Stimulated activated memory B cell treated with anti-CD40 and anti-IgM and Interleukin-4, amounts not matched to agents 10 μg/mL and 1 μg/mL and 100 μg/mL, for 72 hours (primary cell): ENCODE measurements around the gene SPDL1.

Experiments
- ATAC-seq: fragments of 150-1000 bp; cut with Tn5 transposase; 2 replicates; pipeline ENCODE4 v1.10.0; 2021
- H3K27ac Mint-ChIP-seq: one replicate; pipeline ENCODE4 v1.8.0; 2022; ENCODE audit warnings: mild to moderate bottlenecking, mixed read lengths
- H3K27me3 Mint-ChIP-seq: one replicate; pipeline ENCODE4 v1.8.0; 2022; ENCODE audit warnings: mixed read lengths
- H3K36me3 Mint-ChIP-seq: one replicate; pipeline ENCODE4 v1.8.0; 2022; ENCODE audit warnings: mixed read lengths
- H3K4me1 Mint-ChIP-seq: one replicate; pipeline ENCODE4 v1.8.0; 2022; ENCODE audit warnings: mixed read lengths
- H3K4me3 Mint-ChIP-seq: one replicate; pipeline ENCODE4 v1.8.0; 2022; ENCODE audit warnings: mild to moderate bottlenecking, moderate library complexity, mixed read lengths
- H3K9me3 Mint-ChIP-seq: one replicate; pipeline ENCODE4 v1.8.0; 2022; ENCODE audit warnings: mixed read lengths

SPDL1 gene

DNA sequence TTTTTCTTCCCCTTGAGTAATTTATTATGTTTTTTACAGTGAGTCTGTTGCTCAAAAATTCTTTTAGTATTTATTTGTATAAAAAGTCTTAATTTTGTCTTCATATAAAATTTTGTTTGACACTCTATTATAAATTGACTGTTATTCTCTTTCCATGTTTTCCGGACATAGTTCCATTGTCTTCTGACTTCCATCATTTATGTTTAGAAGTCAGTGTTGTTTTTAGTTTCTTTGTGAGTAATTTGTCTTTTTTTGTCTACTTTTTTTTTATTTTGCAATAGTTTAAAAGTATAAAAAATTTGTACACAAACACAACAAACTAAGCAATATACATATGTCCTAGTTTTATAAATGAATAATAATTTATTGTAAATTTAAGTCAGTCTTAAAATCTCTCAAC, 25.7 kb upstream of the SPDL1 start:
- Mint-ChIP-seq H3K9me3 (peaks cover 16% of the 10 kb centered on the region), H3K4me1 (no peaks in the 10 kb centered on the region), H3K36me3 (peaks cover 4% of the 10 kb centered on the region), H3K4me3 (no peak overlapping the region), H3K27ac (no peak overlapping the region), H3K27me3 (peaks cover 43% of the 10 kb centered on the region)
- ATAC-seq, result no peak

- Mint-ChIP-seq H3K4me1 (no peaks in the 10 kb centered on the region), H3K36me3 (peaks cover 4% of the 10 kb centered on the region), H3K4me3 (no peak overlapping the region), H3K27me3 (peaks cover 47% of the 10 kb centered on the region), H3K9me3 (peaks cover 12% of the 10 kb centered on the region), H3K27ac (no peak overlapping the region)
- ATAC-seq, result no peak
Measured at GRCh38 chr5:169561893-169562292, 21.7 kb upstream of the SPDL1 start.

GRCh38 chr5:169563369-169563768, 20.2 kb upstream of the SPDL1 start:
- Mint-ChIP-seq H3K27ac (no peak overlapping the region), H3K4me1 (no peaks in the 10 kb centered on the region), H3K27me3 (peaks cover 54% of the 10 kb centered on the region), H3K4me3 (no peak overlapping the region), H3K9me3 (peaks cover 8% of the 10 kb centered on the region), H3K36me3 (peaks cover under 1% of the 10 kb centered on the region)
- no peak for ATAC-seq

GRCh38 chr5:169566202-169566601, 17.4 kb upstream of the SPDL1 start:
- no peak overlapping the region for H3K4me3 Mint-ChIP-seq
- peaks cover 3% of the 10 kb centered on the region for H3K9me3 Mint-ChIP-seq
- no peak overlapping the region for H3K27ac Mint-ChIP-seq
- no peaks in the 10 kb centered on the region for H3K4me1 Mint-ChIP-seq
- H3K36me3 Mint-ChIP-seq, result no peaks in the 10 kb centered on the region
- H3K27me3 Mint-ChIP-seq, result peaks cover 26% of the 10 kb centered on the region
- no peak for ATAC-seq

GRCh38 chr5:169567079-169567478, 16.5 kb upstream of the SPDL1 start:
- peaks cover 3% of the 10 kb centered on the region for H3K9me3 Mint-ChIP-seq
- no peak overlapping the region for H3K27ac Mint-ChIP-seq
- no peak for ATAC-seq
- no peaks in the 10 kb centered on the region for H3K36me3 Mint-ChIP-seq
- H3K4me3 Mint-ChIP-seq, result no peak overlapping the region
- peaks cover 26% of the 10 kb centered on the region for H3K27me3 Mint-ChIP-seq
- no peaks in the 10 kb centered on the region for H3K4me1 Mint-ChIP-seq

DNA sequence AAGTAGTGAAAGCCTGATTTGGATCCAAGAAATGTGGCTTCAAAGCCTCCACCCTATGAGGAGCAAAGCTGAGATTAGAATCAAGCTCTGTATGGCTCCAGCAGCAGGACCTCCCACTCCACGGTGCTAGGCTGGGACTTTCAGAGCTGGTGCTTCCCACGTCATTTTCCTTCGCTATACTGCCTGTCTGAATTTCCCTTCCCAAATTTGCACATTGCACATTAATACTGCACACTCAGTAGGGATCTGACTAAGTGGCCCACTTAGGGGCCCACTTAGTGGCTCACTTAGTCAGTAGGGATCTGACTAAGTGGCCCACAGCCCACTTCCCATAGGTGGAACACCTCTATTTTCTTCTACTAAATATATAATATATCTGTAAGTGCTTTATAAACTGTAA, 14.1 kb upstream of the SPDL1 start:
- Mint-ChIP-seq H3K4me3 (no peak overlapping the region), H3K27me3 (peaks cover 27% of the 10 kb centered on the region), H3K27ac (no peak overlapping the region), H3K36me3 (no peaks in the 10 kb centered on the region), H3K4me1 (no peaks in the 10 kb centered on the region), H3K9me3 (peaks cover 3% of the 10 kb centered on the region)
- peak; percentile 16 for ATAC-seq

- Mint-ChIP-seq H3K27ac (no peak overlapping the region), H3K4me1 (no peaks in the 10 kb centered on the region), H3K9me3 (peaks cover 3% of the 10 kb centered on the region), H3K27me3 (peaks cover 21% of the 10 kb centered on the region), H3K36me3 (no peaks in the 10 kb centered on the region), H3K4me3 (no peak overlapping the region)
- no peak for ATAC-seq
Measured at GRCh38 chr5:169571355-169571754, 12.2 kb upstream of the SPDL1 start.

DNA sequence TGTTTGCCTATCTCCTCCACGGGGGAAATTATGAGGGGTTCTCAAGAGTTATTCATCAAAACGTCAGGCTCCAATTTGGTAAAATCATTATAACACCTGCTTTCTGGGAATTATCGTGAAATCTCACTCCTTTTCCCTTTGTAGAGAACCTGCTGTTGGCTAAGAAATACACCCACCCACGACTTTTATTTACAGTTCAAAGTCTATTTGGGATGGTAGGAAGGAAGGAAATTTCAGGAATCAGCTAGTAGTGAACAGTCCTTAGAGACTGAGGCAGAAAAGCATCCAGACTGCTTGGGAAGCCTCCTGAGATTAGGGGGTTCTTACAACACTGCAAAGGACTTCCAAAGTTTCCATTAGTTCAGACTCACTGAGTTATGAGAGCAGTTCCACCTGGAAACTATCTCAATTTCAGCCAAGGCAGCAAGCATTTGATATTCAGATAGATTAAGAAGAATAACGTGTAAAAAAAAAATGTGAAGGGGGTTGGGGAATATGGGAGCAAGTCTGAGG, 9.4 kb upstream of the SPDL1 start:
- Mint-ChIP-seq H3K36me3 (no peaks in the 10 kb centered on the region), H3K9me3 (no peaks in the 10 kb centered on the region), H3K4me3 (no peak overlapping the region), H3K27me3 (peaks cover 10% of the 10 kb centered on the region), H3K27ac (no peak overlapping the region), H3K4me1 (no peaks in the 10 kb centered on the region)
- ATAC-seq, result no peak

- H3K27ac Mint-ChIP-seq, result no peak overlapping the region
- H3K4me1 Mint-ChIP-seq, result peaks cover 5% of the 10 kb centered on the region
Measured at GRCh38 chr5:169576181-169576598, 7.4 kb upstream of the SPDL1 start.

DNA sequence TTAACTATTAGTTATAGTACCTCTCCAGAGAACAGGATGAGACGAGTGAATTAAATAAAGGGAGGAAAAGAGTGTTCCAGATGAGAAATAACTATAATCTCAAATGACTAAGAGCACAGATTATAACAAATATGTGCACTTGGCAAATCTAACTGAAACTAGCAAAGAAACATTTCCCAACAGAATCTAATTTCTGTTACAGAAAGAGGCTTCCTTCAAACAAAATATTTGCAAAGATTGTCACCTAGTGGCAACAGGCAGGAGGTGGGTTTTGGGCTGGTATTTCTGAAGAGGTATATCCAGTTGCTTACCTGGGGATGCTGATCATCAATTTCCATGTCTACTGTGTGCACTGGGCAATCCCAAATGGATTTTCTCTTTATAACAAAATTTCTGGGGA, 5.6 kb upstream of the SPDL1 start:
- no peak for ATAC-seq
- Mint-ChIP-seq H3K36me3 (no peaks in the 10 kb centered on the region), H3K4me3 (no peak overlapping the region), H3K9me3 (no peaks in the 10 kb centered on the region), H3K27ac (no peak overlapping the region), H3K4me1 (peaks cover 5% of the 10 kb centered on the region), H3K27me3 (peaks cover 10% of the 10 kb centered on the region)

More at GRCh38 chr5:169576181-169576598, 7.4 kb upstream of the SPDL1 start:
- H3K36me3 Mint-ChIP-seq, result no peaks in the 10 kb centered on the region
- H3K27me3 Mint-ChIP-seq, result peaks cover 10% of the 10 kb centered on the region
- ATAC-seq, result no peak
- H3K9me3 Mint-ChIP-seq, result no peaks in the 10 kb centered on the region
- H3K4me3 Mint-ChIP-seq, result no peak overlapping the region

GRCh38 chr5:169580964-169581363, 2.6 kb upstream of the SPDL1 start:
- no peak for ATAC-seq
- peaks cover 1% of the 10 kb centered on the region for H3K36me3 Mint-ChIP-seq
- H3K27me3 Mint-ChIP-seq, result no peaks in the 10 kb centered on the region
- H3K4me3 Mint-ChIP-seq, result no peak overlapping the region
- no peaks in the 10 kb centered on the region for H3K9me3 Mint-ChIP-seq
- H3K27ac Mint-ChIP-seq, result no peak overlapping the region
- peaks cover 17% of the 10 kb centered on the region for H3K4me1 Mint-ChIP-seq

- H3K27ac Mint-ChIP-seq, result no peak overlapping the region
- peaks cover 9% of the 10 kb centered on the region for H3K36me3 Mint-ChIP-seq
- H3K27me3 Mint-ChIP-seq, result no peaks in the 10 kb centered on the region
- H3K4me3 Mint-ChIP-seq, result no peak overlapping the region
- H3K4me1 Mint-ChIP-seq, result peaks cover 25% of the 10 kb centered on the region
- ATAC-seq, result peak; percentile 47
- no peaks in the 10 kb centered on the region for H3K9me3 Mint-ChIP-seq
Measured at GRCh38 chr5:169581580-169582227, 1.9 kb upstream of the SPDL1 start.

GRCh38 chr5:169583101-169583423, 511 bp upstream of the SPDL1 start:
- ATAC-seq, result no peak
- Mint-ChIP-seq H3K4me3 (peak overlapping the region; percentile 93), H3K27me3 (no peaks in the 10 kb centered on the region), H3K9me3 (no peaks in the 10 kb centered on the region), H3K27ac (peak overlapping the region; percentile 93), H3K36me3 (peaks cover 14% of the 10 kb centered on the region), H3K4me1 (peaks cover 29% of the 10 kb centered on the region)

- Mint-ChIP-seq H3K27ac (peak overlapping the region; percentile 93), H3K4me1 (peaks cover 29% of the 10 kb centered on the region), H3K4me3 (peak overlapping the region; percentile 61), H3K27me3 (no peaks in the 10 kb centered on the region), H3K36me3 (peaks cover 33% of the 10 kb centered on the region), H3K9me3 (no peaks in the 10 kb centered on the region)
- no peak for ATAC-seq
Measured at GRCh38 chr5:169584998-169585451, 1.5 kb downstream of the SPDL1 start.

GRCh38 chr5:169590602-169591001, 7.0 kb downstream of the SPDL1 start:
- H3K4me1 Mint-ChIP-seq, result peaks cover 14% of the 10 kb centered on the region
- H3K9me3 Mint-ChIP-seq, result no peaks in the 10 kb centered on the region
- H3K27ac Mint-ChIP-seq, result no peak overlapping the region
- H3K27me3 Mint-ChIP-seq, result no peaks in the 10 kb centered on the region
- no peak for ATAC-seq
- peaks cover 75% of the 10 kb centered on the region for H3K36me3 Mint-ChIP-seq
- no peak overlapping the region for H3K4me3 Mint-ChIP-seq

GRCh38 chr5:169591636-169592035, 8.1 kb downstream of the SPDL1 start:
- peaks cover 72% of the 10 kb centered on the region for H3K36me3 Mint-ChIP-seq
- no peaks in the 10 kb centered on the region for H3K27me3 Mint-ChIP-seq
- no peak overlapping the region for H3K27ac Mint-ChIP-seq
- H3K4me3 Mint-ChIP-seq, result no peak overlapping the region
- no peaks in the 10 kb centered on the region for H3K9me3 Mint-ChIP-seq
- no peak for ATAC-seq
- peaks cover 5% of the 10 kb centered on the region for H3K4me1 Mint-ChIP-seq
